HG03066 (cell line): ENCODE results near the gene WLS.

ENCODE experiments used
- ATAC-seq: cut with Tn5 transposase; IDR thresholded peaks from one replicate; pipeline ENCODE4 v1.9.1; 2021; ENCODE audit warnings: low read depth; ENCODE audit not compliant: unreplicated experiment

WLS gene

DNA sequence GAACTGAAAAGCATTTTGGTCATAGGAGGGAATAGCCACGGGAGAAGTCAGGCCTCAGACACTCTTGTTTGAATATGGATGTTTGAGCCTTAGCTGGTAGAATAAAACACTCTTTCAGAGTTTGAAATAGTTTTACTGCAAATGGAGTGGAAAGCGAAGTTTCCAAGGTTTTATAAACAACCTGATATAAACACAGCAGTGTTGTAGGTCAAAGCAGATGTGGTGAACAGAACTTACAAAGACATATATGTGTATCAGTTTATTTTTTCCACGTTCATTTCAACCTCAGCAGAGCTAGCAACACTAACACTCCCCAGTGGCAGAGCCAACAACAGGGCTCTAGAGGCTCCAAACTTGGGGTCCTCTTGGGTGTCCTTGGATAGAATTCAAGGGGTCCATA, 89.9 kb downstream of the WLS start:
- no peak for ATAC-seq

DNA sequence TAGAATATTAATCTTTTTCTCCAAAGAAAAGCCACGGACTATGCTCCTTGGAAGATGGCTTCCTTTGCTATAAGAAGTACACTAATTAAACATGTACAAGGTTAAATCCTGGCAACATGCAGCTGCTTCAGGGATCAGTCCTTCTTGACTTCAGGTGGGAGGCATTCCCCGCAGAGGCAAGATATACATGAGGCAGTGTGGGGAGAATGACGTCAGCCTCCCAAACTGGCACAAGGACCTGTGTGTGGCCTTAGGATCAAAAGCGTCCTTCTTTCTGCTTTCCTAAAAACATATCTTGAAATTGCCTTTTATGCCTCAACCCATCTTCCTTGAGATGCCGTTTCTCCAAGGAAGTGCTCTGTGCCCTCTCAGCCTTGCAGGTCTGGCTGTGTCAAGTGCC, 90.3 kb downstream of the WLS start:
- ATAC-seq, result no peak

DNA sequence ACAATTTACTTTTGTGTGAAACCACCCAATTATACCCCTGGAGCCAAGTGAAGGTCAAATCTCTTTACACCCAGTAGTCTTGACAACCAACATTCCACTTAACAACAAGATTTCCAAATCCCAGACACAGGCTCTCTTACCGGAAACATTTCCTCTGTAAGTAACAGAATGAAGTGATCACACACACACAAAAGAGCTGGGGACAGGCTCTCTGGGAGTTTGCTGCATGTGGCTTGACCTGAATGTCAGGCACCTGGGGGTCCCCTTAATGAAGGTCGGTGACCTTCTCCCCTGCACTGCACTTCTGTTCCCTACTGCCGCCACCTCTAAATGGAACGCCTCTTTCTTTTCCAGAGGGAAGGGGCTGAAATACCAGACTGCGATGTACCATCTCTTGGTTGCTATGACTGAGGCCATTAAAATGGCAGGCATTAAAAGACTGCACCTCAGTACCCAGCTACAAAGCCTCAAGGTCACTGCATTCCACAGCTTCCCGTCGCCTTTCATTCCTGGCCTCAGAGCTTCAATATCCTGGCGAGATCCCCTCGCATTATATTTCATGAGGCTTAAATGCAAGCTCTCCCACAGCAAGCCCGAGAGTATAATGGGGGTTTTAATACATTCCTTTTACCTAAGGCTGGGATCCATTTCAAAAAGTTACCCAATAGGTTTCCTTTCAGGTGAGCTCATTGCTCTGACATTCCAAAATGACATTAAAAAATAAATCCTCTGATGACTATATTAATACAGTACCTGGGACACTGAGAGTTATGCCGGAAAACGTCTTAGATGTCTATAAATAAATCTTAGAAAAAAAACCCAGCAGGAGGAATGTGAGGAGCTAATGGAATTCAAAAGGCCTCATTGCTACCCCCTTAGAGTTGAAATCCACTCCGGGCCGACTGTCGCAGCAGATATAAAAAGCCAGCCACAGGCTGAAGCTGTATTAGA, 91.0 kb downstream of the WLS start:
- no peak for ATAC-seq

DNA sequence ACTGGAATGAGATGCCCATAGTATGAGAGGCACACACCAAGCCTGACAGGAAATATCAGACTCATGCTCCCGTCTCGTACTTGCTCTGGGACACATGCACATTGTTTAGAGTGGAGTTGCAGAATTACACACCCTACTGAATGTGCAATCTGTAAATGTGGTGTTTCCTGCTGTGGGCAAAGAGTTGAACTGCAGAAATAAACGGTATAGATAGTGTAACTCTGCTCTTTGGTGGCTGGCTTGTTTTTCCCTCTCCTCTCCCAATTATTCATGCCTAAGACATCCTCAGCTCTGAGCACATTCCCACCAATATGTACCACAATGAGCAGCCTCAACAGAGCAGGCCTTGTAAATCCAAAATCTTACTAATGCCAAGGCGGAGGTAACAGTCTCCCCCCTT, 91.8 kb downstream of the WLS start:
- no peak for ATAC-seq

DNA sequence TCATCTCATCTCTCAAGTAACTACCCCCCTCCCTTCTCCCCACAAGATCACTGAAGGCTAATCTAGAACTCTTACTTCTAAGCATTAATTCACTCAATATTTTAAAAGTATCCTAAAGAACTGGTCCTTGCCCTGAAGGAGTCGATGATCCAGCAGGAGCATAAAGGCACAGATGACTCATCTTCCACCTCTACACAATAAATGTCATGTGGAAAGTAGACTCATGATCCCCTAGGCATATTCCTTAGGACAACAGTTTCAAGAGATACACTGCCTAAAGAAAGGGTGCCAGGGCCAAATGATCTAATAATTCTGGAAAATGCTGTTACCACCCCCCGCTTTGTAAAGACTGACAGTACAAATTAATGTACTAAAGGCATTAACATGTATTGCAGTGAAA, 96.1 kb downstream of the WLS start:
- no peak for ATAC-seq

DNA sequence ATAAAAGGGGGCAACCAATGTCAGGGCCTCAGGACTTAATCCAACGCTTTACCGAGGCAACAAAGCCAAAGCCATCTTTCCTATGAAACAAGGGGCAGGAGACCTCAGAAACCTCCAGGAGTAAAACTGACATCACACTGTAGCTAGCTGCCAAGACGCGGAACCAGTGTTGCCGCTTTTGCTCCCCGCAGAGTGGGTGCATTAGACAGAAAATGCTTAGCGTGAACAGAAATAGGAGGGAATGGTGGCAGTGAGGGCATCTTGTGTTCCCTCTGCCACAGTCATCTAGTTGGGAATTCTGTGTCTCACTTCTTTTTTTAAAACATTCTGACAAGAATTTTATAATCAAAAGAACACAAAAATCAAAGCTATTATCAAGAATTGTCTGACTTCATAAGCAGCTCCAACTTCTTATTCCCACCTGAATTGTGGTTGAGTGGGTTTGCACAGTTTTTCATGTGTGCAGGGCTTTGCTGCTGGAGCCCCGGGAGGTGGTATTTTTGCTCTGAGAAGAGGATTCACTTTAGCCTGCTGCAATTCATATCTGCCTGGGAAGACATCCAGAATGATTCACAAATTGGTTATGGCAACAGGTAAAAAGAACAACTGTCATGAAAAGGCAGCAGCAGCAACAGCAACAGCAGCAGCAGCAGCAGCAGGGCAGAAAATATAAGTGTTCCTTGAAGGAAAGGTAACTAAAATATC, 99.7 kb downstream of the WLS start:
- no peak for ATAC-seq

DNA sequence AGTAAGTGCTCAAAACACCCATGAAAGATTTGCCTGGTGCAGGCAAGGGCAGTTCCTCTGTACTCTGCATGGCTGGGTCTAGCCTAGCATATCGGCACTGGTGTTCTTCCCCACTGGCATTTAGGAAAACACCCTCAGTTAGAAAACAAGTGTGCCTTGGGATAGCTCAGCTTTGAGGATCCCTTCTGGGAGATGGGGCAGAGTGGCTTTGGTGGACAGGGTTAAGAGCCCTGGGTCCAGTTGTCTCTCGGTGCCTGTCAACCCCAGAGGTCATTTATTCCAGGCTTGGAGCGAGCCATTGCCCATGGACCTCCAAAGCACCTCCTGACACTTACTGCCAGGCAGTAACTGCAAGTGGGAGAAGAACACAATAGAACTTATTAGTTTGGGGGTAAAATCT, 101.1 kb downstream of the WLS start:
- no peak for ATAC-seq

DNA sequence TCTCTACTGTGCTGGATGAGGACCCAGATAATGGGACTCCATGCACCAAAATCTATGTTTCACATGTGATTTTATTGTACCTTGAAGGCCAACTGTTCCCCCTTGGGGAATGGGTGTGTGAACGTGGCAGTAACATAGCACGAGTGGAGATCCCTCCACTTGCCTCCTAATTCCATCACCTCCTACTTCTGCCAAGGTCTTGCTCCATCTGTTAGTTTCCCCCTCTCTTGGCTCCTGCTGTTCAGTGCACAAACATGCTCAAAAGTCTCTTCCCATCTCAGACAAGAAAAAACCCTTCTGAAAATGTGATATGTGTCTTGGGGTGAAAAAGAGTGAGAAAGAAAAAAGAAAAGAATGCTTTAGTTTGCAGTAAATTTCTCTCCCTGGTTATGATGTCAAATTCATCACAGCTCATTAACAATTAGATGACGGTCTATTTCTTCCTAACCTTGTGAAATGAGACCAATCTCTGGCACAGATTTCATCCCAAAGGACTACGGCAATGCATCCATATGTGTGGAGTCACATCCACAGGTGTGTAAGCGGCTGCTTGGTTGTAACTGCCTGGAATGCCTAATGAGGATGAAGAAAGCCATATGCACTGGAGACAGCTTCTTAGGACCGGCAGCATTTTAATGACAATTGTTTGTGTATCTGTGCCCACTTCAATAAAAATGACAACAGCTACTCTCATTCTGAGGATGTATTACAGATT, 102.6 kb downstream of the WLS start:
- no peak for ATAC-seq

DNA sequence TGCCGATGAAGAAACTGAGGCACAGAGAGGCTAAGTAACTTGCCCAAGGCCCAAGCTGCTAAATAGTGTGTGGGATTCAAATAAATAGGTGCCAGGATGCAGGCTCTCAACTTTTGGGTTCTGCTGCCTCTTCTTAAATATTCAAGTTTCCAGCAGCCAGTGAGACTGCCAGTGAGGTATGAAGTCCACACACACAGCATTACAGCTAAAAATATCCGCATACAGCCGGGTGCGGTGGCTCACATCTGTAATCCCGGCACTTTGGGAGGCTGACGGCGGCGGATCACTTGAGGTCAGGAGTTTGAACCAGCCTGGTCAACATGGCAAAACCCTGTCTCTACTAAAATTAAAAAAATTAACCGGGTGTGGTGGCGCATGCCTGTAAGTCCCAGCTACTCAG, 103.5 kb downstream of the WLS start:
- no peak for ATAC-seq

DNA sequence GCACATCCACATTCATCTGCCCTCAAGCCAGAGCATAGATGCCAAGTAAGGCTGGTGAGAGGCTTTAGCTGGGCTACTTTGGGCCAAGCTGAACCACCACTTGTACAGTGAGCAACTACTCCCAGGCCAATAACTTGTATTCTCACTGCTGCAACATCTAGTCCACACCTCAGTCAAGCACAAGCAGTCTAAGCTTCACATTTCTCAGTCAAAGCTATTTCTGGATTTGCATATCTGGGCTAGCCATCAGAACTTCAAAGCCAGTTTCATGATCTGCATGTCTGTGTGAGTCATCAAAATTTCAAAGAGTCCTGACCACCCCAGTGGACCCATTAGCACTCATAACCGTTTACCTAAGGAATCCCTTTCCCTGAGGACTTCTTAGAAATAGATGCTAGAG, 104.2 kb downstream of the WLS start:
- ATAC-seq, result no peak

DNA sequence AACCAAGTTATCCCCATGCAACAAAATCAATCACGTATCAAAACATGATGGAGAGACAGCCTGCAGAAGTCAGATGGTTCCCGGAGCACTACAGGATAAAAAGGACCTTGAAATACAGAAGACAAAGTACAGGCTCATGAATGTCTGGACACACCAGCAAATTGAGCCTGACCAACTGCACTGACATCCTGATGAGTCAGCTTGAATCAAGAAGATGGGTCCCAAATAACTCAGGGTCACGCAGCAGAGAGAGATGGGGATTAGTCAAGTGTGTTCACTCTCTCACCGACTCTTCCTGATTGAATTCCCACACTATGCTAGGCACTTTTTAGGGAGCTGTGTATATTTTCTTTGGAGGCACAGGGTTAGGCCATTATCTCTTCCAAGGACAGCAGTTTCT, 110.8 kb downstream of the WLS start:
- no peak for ATAC-seq

DNA sequence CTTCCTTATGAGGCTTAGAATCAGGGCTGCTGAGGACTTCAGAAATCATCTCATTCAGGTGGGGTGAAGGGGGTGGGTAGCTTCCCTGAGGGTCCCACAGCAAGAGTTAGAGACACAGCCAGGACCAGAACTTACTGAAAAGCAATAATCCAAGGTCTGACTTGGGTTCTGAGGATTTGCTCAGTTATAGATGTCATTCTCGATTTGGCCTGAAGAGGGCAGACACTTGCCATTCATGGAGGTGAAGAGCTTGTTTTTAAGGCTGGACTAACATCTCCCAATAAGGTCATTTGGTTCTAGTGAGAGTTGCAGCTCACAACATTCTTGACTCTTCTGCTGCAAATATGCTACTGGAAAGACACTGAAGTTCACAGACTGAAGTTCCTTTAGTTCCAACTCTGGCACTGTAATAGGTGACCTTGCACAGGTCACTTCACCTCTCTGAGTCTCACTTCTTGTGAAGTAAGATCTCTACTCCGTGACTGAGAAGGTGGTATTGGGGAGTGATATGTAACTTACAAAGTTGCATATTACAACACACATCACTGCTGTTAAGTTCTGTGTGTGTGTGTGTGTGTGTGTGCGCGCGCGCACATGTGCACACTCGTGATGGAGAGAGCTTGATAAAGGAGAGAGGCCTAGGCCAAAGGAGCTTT, 112.1 kb downstream of the WLS start:
- ATAC-seq, result peak; percentile 79

DNA sequence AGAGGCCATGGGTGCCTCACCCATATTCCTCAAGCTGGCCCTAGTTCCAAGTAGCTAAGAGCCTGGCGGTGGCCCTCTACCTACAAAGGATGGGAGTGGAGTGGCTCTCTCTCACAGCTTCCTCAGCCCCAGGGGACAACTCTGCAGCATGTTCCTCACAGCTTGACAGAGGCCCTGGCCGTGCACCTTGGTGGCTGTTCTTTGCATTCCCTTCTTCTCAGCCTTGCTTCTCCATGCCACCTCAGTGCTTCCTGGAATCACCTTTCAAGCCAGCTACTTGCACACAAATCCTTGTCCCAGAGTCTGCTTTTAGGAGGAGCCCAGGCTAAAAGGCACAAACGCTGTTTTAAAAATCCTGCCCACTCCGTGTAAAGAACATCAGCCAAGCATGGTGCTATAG, 112.9 kb downstream of the WLS start:
- no peak for ATAC-seq

DNA sequence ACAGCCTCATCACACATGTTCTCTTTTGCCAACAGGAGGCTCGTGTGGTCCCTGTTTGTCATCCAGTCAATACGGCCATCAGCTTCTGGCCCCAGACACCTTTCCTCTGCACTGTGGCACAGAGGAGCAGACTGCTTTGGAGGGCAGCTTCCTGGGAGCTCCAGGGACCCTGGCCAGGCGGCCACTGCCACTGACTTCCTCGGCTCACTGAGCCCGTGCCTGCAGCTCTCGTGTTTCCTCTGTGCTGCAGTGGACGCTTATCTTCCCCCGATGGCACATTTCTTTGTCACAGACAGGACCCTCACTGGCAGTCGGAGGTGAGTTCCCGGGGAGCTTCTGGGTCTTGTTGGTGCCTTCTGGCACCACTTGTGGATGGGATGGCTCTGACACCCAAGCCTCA, 114.9 kb downstream of the WLS start:
- ATAC-seq, result no peak

DNA sequence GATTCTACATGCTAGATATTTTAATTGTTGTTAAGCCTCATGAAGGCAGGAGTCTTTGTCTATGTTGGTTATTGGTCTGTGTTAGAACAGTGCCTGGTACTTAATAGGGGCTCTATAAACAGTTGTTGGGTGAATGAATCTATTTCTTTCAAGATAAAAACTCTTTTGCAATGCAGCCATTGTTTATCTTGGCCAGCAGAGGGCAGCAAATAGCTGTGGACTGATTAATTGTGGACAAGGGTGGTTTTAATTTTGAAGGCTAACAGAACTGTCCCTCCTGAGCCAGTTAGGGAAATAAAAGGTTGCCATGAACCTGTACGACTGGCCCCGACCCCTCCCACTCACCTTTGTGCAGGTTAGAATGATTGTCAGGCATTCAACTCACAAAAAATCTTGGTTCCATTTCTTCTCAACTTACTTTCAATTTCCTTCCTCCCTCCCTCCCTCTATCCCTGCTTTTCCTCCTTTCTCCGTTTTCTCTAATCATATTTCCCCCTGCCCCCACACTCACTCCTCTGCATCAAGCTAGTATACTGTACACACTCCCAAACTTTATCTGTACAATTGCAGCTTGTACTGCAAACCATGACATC, 115.6 kb downstream of the WLS start:
- no peak for ATAC-seq

DNA sequence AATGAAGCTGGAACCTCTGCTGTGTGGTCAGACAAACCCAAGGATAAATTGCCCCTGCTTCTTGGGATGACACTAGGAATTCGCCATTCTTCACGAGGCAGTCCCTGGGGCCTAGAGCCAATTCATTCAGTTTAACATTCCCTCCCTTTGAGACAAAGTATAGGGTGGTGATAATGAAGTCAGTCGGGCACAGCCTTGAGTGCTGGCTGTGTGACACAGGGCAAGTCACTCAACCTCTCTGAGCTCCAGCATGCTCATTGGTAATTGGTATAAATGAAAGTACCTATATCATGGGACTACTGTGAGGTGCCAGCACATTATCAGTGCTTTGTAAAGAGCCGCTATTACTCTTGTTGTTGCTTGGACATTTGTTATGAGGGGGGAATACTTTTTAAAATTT, 117.0 kb downstream of the WLS start:
- no peak for ATAC-seq

DNA sequence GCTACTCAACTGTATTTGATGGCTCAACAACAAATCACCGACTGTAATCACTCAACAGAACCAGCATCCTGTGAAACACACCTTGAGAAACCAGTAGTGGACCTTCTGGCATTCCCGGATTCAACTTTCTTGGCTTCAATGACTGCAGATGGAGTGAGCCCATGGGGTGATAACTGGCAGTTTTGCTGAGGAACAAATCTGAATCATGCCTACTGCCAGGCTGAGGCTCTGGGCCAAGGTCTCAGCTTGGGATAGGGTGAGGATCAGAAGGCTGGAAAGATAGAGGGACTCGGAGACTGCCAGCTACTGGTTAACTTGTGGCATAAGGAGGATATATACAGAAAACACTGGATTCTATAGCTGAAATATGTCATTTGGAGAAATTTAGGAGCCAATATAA, 118.4 kb downstream of the WLS start:
- ATAC-seq, result no peak

DNA sequence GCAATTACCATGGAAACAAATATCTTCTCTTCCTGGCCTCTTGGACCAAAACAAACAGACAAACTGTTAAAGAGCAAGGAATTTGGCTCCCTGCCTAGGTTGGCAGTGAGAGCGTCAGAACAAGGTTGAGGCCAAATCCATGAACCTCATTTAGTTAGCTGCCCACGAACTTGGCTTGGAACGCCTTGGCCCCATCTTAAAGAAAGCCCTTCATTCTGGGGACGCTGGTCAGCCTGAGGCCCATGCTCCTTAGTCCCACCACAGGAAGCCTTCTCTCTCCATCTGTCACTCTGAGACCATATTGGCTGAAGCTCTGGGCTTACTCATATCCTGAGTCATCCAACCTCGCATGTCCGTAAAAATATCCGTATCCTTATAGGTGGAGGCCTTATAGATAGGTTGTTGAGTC, 119.5 kb downstream of the WLS start:
- no peak for ATAC-seq

DNA sequence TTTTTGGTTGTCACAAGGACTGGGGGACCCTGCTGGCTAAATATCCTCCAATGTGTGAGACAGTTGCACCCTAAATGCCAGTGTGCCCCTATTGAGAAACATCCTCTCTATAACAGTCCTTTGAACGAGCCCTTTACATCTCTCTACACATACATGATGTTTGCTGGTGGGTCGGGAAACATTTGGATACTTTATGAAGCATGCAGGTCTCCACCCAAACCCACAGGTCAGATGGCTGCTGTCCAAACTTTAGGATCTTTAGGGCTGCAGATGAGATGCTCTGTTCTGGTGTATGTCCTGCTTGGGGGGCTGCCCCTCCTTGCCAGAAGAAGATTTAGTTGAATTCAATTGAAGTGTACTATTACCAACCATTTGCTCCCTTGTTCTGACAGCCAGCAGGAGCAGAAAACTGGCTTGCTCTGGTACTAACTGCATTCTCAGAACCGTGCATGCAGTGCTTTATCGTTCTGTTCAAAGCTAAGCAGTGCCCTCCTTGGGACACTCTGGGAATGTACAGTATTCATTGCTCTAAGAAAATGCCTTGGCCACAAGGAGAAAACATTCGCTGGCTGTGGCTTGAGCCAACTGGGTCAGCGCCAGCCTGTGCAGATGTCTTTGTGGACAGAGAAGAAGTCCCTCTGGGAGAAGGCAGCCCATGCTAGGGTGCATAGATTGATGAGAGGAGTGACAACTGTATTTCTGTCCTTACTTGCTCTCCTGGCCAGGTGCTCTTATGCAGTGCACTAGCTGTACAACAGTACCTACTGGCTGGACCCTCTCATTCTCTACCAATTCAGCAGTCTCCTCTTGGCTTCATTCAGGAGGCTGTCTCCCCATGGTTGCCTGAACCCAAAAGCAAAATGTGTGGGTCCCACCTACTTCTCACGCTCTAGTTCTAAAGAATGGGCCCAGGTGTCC, 120.5 kb downstream of the WLS start:
- no peak for ATAC-seq
